GM18502 (cell line): ENCODE results near the gene FXN.
A peak's percentile ranks its signal among the peaks of the same experiment; 100 is the strongest.
"Not testable (repeated sequence)": the region's sequence is repeated elsewhere in the genome, so short reads cannot be mapped to it uniquely, and the experiment has no call there.

ENCODE experiments used
- ATAC-seq: cut with Tn5 transposase; IDR thresholded peaks from one replicate; pipeline ENCODE4 v1.9.1; 2021; ENCODE audit warnings: mild to moderate bottlenecking; ENCODE audit not compliant: unreplicated experiment, poor library complexity

FXN gene

GRCh38 chr9:69035438-69036308, at the start of gene FXN:
FXN (plus strand) TSS chr9:69035752; CDS start chr9:69035783, 31 bp downstream.
- ATAC-seq: peak; percentile 92

- not testable (repeated sequence) for ATAC-seq
These were observed 48.6 kb upstream of the FXN start for GRCh38 chr9:68986949-68987348.

GRCh38 chr9:68991457-68991856, 44.1 kb upstream of the FXN start:
- no peak for ATAC-seq

GRCh38 chr9:68995776-68996175, 39.8 kb upstream of the FXN start:
- ATAC-seq: no peak

GRCh38 chr9:68996462-68996861, 39.1 kb upstream of the FXN start:
- ATAC-seq: no peak

DNA sequence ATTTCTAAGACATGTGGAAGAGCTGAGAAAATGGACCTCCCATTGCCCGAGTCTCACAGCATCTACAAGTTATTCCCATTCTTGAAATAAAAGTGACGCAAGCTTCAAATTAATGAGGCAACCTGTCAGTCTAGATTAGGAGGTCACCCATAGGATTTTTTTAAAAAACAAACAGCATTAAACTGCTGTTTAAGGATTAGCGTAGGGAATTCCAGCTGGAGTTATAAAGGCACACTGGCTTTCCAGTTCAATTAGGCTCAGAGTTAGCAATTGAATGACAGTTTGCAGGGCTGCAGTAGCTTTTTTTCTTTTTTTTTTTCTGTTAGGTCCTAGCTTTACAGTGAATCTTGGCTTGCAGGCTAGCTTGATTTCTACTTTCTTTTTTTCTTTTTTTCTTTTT, 37.9 kb upstream of the FXN start:
- no peak for ATAC-seq

DNA sequence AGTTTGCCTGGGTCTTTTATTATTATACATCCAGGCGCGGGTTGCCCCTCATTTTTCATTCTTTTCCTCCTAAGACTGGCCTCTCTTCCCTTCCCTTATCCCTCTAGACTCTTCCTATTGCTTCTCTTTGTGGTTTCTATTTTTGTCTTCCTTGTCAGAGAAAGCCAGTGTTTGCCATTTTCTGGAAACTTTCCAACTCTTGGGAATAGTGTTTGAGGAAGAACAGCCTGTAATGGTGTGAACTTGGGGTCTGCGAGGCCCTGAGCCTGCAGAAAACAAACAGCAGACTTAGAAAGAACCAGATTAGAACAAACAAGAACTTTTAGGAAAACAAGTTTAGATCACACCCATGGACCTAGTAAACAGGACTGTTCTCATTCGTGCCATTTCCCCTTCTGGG, 37.2 kb upstream of the FXN start:
- no peak for ATAC-seq

DNA sequence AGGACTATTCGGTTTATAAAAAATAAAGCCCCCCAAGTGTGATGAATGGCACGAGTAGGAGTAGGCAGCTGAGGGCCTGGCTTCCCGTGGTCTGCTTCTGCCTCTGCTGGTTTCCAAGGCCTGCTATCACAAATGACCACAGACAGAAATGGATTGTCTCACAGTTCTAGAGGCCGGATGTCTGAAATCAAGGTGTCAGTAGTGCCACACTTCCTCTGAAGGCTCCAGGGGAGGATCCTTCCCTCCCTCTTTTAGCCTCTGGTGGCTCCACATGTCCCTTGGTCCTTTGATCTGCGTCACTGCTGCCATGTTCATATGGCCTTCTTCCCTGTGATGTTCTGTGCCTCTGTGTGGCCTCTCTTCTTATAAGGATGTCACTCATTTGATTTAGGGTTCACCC, 36.7 kb upstream of the FXN start:
- no peak for ATAC-seq

GRCh38 chr9:68999393-69000105, 36.0 kb upstream of the FXN start:
- ATAC-seq: peak; percentile 87

- ATAC-seq: no peak
These were observed 33.6 kb upstream of the FXN start for GRCh38 chr9:69001921-69002320.

DNA sequence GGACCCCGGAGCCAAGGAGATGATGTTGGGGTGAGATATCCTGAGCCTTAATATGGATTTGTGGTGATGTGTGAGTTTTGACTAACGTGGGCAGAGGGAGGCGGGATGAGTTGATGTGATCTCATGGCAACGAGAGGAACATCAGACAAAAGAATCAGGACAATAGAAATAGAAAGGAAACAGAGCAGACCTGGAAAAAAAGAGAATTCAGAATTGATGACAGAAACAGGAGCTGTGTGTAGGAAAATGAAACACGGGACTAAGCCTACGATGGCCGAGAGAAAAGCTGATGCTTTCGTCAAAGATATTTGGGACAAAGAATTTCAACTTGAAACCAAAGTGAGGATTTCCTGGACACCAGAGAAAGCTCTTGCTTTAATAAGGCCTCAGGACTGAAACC, 32.5 kb upstream of the FXN start:
- no peak for ATAC-seq

DNA sequence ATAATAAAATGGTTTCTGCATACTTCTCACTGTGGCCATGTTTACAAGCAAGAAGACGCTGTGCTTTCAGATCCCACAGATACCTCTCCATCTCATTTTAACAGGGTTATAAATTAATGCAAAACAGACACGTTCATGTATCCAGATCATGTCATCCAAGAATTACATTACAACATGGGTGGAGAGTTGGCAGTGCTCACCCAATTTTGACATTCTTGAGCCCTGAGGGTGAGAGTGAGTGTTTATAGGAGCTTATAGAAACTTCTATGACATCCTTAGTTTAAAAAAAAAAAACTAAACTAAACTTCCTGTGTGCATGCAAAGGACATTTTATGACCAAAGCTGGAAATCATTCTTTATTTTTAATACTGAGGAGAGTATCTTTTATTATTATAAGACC, 30.7 kb upstream of the FXN start:
- ATAC-seq: no peak

GRCh38 chr9:69009708-69010107, 25.8 kb upstream of the FXN start:
- no peak for ATAC-seq

DNA sequence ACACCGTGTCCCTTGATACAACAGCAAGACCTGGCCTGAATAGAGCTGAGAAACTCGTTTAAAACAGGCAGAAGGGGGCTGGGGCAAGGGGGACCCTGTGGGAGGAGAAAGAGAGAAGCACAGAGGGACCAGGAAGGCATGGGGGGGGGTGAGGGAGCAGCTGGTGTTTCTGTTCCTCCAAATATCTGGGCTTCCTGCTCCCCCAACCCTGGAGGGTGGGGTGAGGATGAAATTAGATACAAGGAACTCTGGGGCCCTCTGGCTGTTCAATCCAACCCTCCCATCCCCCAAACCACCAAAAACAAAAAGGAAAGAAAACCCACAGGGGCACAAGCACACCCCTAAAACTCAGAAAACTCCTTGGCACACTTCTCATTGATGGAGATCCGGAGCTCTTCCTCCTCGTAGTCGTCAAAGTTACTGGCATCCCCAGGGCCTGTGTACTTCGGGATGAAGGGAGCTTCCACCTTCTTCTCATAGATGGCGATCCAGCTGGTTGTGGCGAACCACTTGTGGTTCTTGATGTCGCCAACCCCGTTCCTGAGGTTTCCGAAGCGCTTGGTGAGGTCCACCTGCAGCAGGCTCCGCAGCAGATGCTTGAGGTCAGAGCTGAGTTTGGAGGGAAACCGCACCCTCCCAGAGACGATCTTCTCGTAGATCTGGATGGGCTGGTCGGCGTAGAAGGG, 22.7 kb upstream of the FXN start:
- ATAC-seq: no peak

DNA sequence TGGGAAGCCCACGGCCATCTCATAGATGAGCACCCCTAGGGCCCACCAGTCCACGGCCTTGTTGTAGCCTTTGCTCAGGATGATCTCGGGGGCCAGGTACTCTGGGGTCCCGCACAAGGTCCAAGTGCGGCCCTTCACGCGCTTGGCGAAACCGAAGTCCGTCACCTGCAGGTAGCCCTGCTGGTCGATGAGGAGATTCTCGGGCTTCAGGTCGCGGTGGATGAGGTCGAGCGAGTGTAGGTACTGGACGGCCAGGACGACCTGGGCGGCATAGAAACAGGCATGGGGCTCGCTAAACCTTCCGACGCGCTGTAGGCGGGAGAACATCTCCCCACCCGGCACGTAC, 22.2 kb upstream of the FXN start:
- ATAC-seq: no peak

GRCh38 chr9:69014013-69014412, 21.5 kb upstream of the FXN start, which contains the start of gene PRKACG:
PRKACG (minus strand) TSS chr9:69014113; CDS start chr9:69014092, 21 bp downstream.
- no peak for ATAC-seq

- ATAC-seq: no peak
These were observed 19.1 kb upstream of the FXN start for GRCh38 chr9:69016191-69017096.

DNA sequence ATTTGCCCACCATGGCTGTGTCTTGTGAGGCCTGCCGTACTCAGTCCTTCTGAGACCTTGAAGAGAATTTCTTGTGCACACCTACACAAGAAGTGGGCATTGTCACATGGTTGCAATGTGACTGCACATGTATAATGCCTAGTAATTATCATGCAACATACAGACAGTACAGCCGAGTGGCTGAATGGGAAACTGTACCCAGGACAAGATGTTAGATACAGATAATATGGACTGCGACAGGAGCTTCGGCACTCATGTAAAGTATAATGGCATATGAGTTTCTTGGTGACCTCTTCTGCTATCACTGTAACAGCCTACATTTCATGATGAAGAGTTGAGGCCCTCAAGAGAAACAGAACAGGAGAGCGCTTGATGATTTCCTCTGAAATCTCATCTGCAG, 16.8 kb upstream of the FXN start:
- ATAC-seq: no peak

DNA sequence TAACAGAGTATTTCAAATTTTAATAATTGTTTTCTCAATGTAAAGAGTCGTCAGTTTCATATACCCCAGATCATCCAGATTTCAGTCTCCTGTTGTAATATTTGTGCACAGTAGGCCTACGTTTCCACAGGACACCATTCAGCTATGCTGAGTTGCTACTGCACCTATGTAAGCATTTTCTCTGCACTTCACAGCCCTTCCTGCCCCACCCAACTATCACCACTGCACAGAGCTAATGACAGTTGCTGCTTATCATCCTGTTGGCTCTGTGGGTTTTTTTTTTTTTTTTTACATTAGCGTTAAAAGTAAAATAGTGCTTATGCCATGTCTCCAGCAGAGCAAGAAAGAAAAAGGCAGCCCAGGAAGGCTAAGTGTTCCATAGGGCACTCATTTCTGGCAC, 15.7 kb upstream of the FXN start:
- ATAC-seq: no peak
